Endothelial cell of umbilical vein (primary cell): ENCODE measurements around the gene KCNJ15. TPM values are rescaled to one million over a fixed set of nuclear protein-coding genes. Genes with fewer than 3 reads are reported as not detected.

ENCODE experiments used
- BruUV-seq: library from RNA; stranded (reverse); fragments of 400-500 nt; replicated peaks from 2 replicates; lab custom pipeline; 2021; lab: Mats Ljungman, UMichigan
- CTCF ChIA-PET: fragments of 300-600, 350-600 bp; sonication (Branson Sonifier 250); formaldehyde crosslinking; loops from one replicate; lab custom pipeline; 2021; ENCODE audit warnings: antibody characterized with exemption, inconsistent platforms; lab: Charles Lee
- POLR2A ChIA-PET: fragments of 300-600, 350-600 bp; sonication (Branson Sonifier 250); formaldehyde crosslinking; loops from one replicate; lab custom pipeline; 2021; ENCODE audit warnings: antibody characterized with exemption, inconsistent platforms; lab: Charles Lee
- DNase-seq: peaks from one replicate; pipeline ENCODE4 v3.0.0-alpha.2; 2011; ENCODE audit warnings: low read depth, low spot score
- FAIRE-seq: peaks from 2 replicates; lab custom pipeline; 2011; peaks lifted over from hg19 to GRCh38; lab: Jason Lieb, UNC
- H2AFZ ChIP-seq: 2 replicates; pipeline ENCODE4 v1.6.0; 2012; ENCODE audit warnings: low read depth, low read length, control low read depth, inconsistent platforms
- H3K27ac ChIP-seq: 2 replicates; pipeline ENCODE4 v1.5.1; 2011; ENCODE audit warnings: low read depth, mild to moderate bottlenecking, control low read depth, low read length, moderate library complexity; ENCODE audit not compliant: insufficient read depth
- H3K27me3 ChIP-seq, 2 experiments: 2 replicates each; pipeline versions ENCODE4 v1.6.0 to v1.6.1; 2011; ENCODE audit warnings: low read length in 2 of 2, mixed read lengths in 1 of 2; ENCODE audit not compliant: control insufficient read depth in 2 of 2, insufficient read depth in 2 of 2
- H3K36me3 ChIP-seq, 2 experiments: 2 replicates in 1 of 2; 3 replicates in 1 of 2; pipeline ENCODE4 v1.5.1; 2011; ENCODE audit warnings: low read length in 2 of 2, mild to moderate bottlenecking in 1 of 2, moderate library complexity in 1 of 2; ENCODE audit not compliant: control insufficient read depth in 2 of 2, insufficient read depth in 2 of 2; ENCODE audit errors: extremely low read depth in 1 of 2
- H3K4me1 ChIP-seq: 3 replicates; pipeline ENCODE4 v1.5.1; 2011; ENCODE audit warnings: mild to moderate bottlenecking, low read length; ENCODE audit not compliant: control insufficient read depth, insufficient read depth; ENCODE audit errors: extremely low read depth
- H3K4me2 ChIP-seq: 2 replicates; pipeline ENCODE4 v1.6.1; 2011; ENCODE audit warnings: low read length, control low read depth, mixed read lengths; ENCODE audit not compliant: insufficient read depth
- H3K4me3 ChIP-seq, 3 experiments: fragments of 200-600 bp in 1 of 3; sonication (generic), shearing (Covaris generic) in 1 of 3; replicated peaks in 1 of 3; 2 replicates each; pipeline ENCODE4 v1.5.1; 2011 to 2016; ENCODE audit warnings: control low read depth in 3 of 3, low read length in 3 of 3, mild to moderate bottlenecking in 2 of 3, inconsistent platforms in 1 of 3, low read depth in 1 of 3, moderate library complexity in 1 of 3; ENCODE audit not compliant: insufficient read depth in 1 of 3
- H3K79me2 ChIP-seq: 2 replicates; pipeline ENCODE4 v1.6.0; 2012; ENCODE audit warnings: low read length, inconsistent platforms; ENCODE audit not compliant: control insufficient read depth, insufficient read depth
- H3K9ac ChIP-seq: replicated peaks from 2 replicates; pipeline ENCODE3; 2011; ENCODE audit warnings: low read length, control low read depth; ENCODE audit not compliant: insufficient read depth; ENCODE audit errors: extremely low read depth
- H3K9me1 ChIP-seq: replicated peaks from 3 replicates; pipeline ENCODE4 v1.6.0; 2011; ENCODE audit warnings: mild to moderate bottlenecking, low read length; ENCODE audit not compliant: control insufficient read depth, insufficient read depth; ENCODE audit errors: extremely low read depth
- H3K9me3 ChIP-seq: replicated peaks from 2 replicates; pipeline ENCODE4 v1.5.1; 2012; ENCODE audit warnings: low read length, inconsistent platforms; ENCODE audit not compliant: control insufficient read depth, insufficient read depth
- H4K20me1 ChIP-seq: replicated peaks from 2 replicates; pipeline ENCODE3; 2011; ENCODE audit warnings: mild to moderate bottlenecking, low read length; ENCODE audit not compliant: control insufficient read depth, insufficient read depth; ENCODE audit errors: extremely low read depth
- CTCF ChIP-seq, 2 donors: IDR thresholded peaks; 1 replicate in 1 of 2; 2 replicates in 1 of 2; pipeline ENCODE4 v1.5.1; 2011; ENCODE audit warnings: low read length in 2 of 2, mild to moderate bottlenecking in 2 of 2, moderate library complexity in 2 of 2, control low read depth in 1 of 2, inconsistent platforms in 1 of 2, low read depth in 1 of 2; ENCODE audit not compliant: insufficient read depth in 1 of 2; ENCODE audit errors: extremely low read depth in 1 of 2
- EZH2 ChIP-seq: IDR thresholded peaks from 2 replicates; pipeline ENCODE4 v1.6.1; 2012; ENCODE audit warnings: borderline replicate concordance, low read depth, mild to moderate bottlenecking, moderate library complexity, low read length, inconsistent platforms; ENCODE audit not compliant: severe bottlenecking
- FOS ChIP-seq: IDR thresholded peaks from 2 replicates; pipeline ENCODE4 v1.6.1; 2011; ENCODE audit warnings: mild to moderate bottlenecking, low read length, moderate library complexity, borderline replicate concordance; ENCODE audit not compliant: insufficient read depth
- GATA2 ChIP-seq: IDR thresholded peaks from 2 replicates; pipeline ENCODE4 v1.7.0; 2011; ENCODE audit warnings: low read depth, mild to moderate bottlenecking, moderate library complexity, mixed read lengths, low read length; ENCODE audit not compliant: insufficient read length, insufficient read depth
- JUN ChIP-seq: IDR thresholded peaks from 2 replicates; pipeline ENCODE4 v1.6.1; 2011; ENCODE audit warnings: borderline replicate concordance, low read depth; ENCODE audit not compliant: insufficient read length, insufficient read depth
- MAX ChIP-seq: IDR thresholded peaks from 2 replicates; pipeline ENCODE4 v1.6.1; 2011; ENCODE audit not compliant: insufficient read depth, insufficient read length
- MYC ChIP-seq: IDR thresholded peaks from one replicate; pipeline ENCODE4 v1.6.1; 2011; ENCODE audit warnings: mild to moderate bottlenecking, low read depth, low read length
- POLR2A ChIP-seq: IDR thresholded peaks from 2 replicates; pipeline ENCODE4 v1.6.1; 2012; ENCODE audit warnings: low read depth, mild to moderate bottlenecking, control low read depth, low read length
- POLR2AphosphoS5 ChIP-seq: IDR thresholded peaks from 2 replicates; pipeline ENCODE4 v1.6.1; 2012; ENCODE audit warnings: low read depth, mild to moderate bottlenecking, control low read depth, low read length, moderate library complexity; ENCODE audit not compliant: insufficient read depth
- dilution Hi-C: fragments of 300-500 bp; cut with MboI; formaldehyde crosslinking; loops from one replicate; pipeline ENCODE4 v1.15.0; 2019; ENCODE audit warnings: low sequenced_read_pairs; ENCODE audit not compliant: extremely low pct_ligation_motif_present
- intact Hi-C: fragments of 100-400 bp; cut with micrococcal nuclease; formaldehyde crosslinking; loops from one replicate; pipeline ENCODE4 v1.10.0; 2022
- polyA plus RNA-seq, 4 experiments: library from polyadenylated mRNA; depleted of rRNA in 3 of 4; stranded (reverse) in 3 of 4; unstranded in 1 of 4; fragments of >200 nt; gene quantifications; 2 replicates each; pipeline versions ENCODE4 v1.2.1 to v1.2.3, GENCODE V29; 2011 to 2012; ENCODE audit warnings: missing spikeins in 1 of 4
- total RNA-seq: library from RNA; stranded (reverse); gene quantifications from 2 replicates; pipeline ENCODE4 v1.2.3, GENCODE V29; 2021

The KCNJ15 gene
- total and polyA plus RNA-seq, 2 donors (not counting 3 experiments of a cell fraction or from before 2014, with no cell fraction given), result 1.4 to 1.5 TPM

- POLR2A ChIA-PET, result no interaction called here
- FAIRE-seq (peak; percentile 31), DNase-seq (peak; percentile 57)
- no TSS peak for BruUV-seq
- no peaks in the 10 kb centered on the region for H3K36me3 ChIP-seq
- no peak overlapping the region for H3K27ac ChIP-seq
- H3K9me3 ChIP-seq, result no peaks in the 10 kb centered on the region
- H4K20me1 ChIP-seq, result no peaks in the 10 kb centered on the region
- H3K27me3 ChIP-seq, result no peaks in the 10 kb centered on the region
- dilution Hi-C loops (no loop called here), intact Hi-C loops (loop anchor here (10.0 kb wide), 1 partner anchor 172 kb away; no protein-coding TSS in a partner anchor)
- no peak for TF ChIP-seq EZH2
- no peak for TF ChIP-seq CTCF (IDR thresholded peaks at IDR 0.05; ENCODE audit: extremely low read depth in 1 of 2, insufficient read depth in 1 of 2, low read depth in 1 of 2, low read length in 2 of 2)
- no peak for TF ChIP-seq GATA2
- TF ChIP-seq POLR2AphosphoS5, result no peak
- TF ChIP-seq MYC, result no peak
- TF ChIP-seq JUN, result peak; percentile 7
- TF ChIP-seq FOS, result peak; percentile 61
- TF ChIP-seq MAX, result no peak
- no peak for TF ChIP-seq POLR2A
- H3K79me2 ChIP-seq, result no peaks in the 10 kb centered on the region
- H3K4me3 ChIP-seq, result no peak overlapping the region
- H3K9ac ChIP-seq, result no peak overlapping the region
- no peak overlapping the region for H2AFZ ChIP-seq
- no peak overlapping the region for H3K4me2 ChIP-seq
- H3K4me1 ChIP-seq, result peaks cover 41% of the 10 kb centered on the region
- no peaks in the 10 kb centered on the region for H3K9me1 ChIP-seq
- CTCF ChIA-PET, result interaction anchor here (1.3 kb wide), 1 partner anchor 49 kb away, joined by 4 read pairs; no protein-coding TSS in a partner anchor
Measured at GRCh38 chr21:38303300-38303699, 46.5 kb downstream of the KCNJ15 start.
